ENCODE results near the gene ZNF256.

- TF ChIP-seq CTCF (optimal IDR thresholded peaks at IDR 0.05 in 1 of 3, IDR thresholded peaks at IDR 0.05 in 1 of 3, conservative IDR thresholded peaks at IDR 0.05 in 1 of 3; ENCODE audit: extremely low read depth in 1 of 3, insufficient read depth in 2 of 3, low read length in 3 of 3) (no peak), EZH2 (IDR thresholded peaks at IDR 0.05; ENCODE audit: low read length) (no peak)
Measured at GRCh38 chr19:57978586-57979289, 31.2 kb upstream of the ZNF256 start.
